Lower lobe of right lung (tissue), 2 donors: ENCODE measurements around the gene ZCCHC13. TPM values are rescaled to one million over a fixed set of nuclear protein-coding genes. Genes with fewer than 3 reads are reported as not detected.

Source experiments
- ATAC-seq, 2 donors: fragments of 200-7000 bp; cut with Tn5 transposase; one replicate each; pipeline ENCODE4 v1.9.1; 2020 to 2022; ENCODE audit warnings: mild to moderate bottlenecking in 2 of 2, moderate library complexity in 2 of 2
- DNase-seq: peaks from one replicate; pipeline ENCODE4 v3.0.0-alpha.2; 2020
- H3K27ac ChIP-seq: fragments of 200-600 bp; one replicate; pipeline ENCODE4 v1.8.0; 2022
- H3K27me3 ChIP-seq: fragments of 200-600 bp; one replicate; pipeline ENCODE4 v1.8.0; 2022; ENCODE audit warnings: low read depth
- H3K36me3 ChIP-seq: fragments of 200-600 bp; one replicate; pipeline ENCODE4 v1.8.0; 2022; ENCODE audit warnings: mild to moderate bottlenecking
- H3K4me1 ChIP-seq: fragments of 200-600 bp; one replicate; pipeline ENCODE4 v1.8.0; 2022
- H3K4me3 ChIP-seq: fragments of 200-600 bp; one replicate; pipeline ENCODE4 v1.8.0; 2022; ENCODE audit warnings: mild to moderate bottlenecking
- H3K9me3 ChIP-seq: fragments of 200-600 bp; one replicate; pipeline ENCODE4 v1.8.0; 2022
- intact Hi-C: fragments of 100-400 bp; cut with DNase I; formaldehyde crosslinking; loops from one replicate; pipeline ENCODE4 v1.11.0; 2022
- microRNA-seq: library from miRNA; unstranded; fragments of <30 nt; microRNA quantifications from one replicate; pipeline ENCODE4 v1.2.0, GENCODE V29; 2020; ENCODE audit warnings: borderline number of aligned reads
- total RNA-seq: library from RNA; stranded (reverse); fragmentation: NEBNext Ultra II Directional; extraction: Animal tissue kit (Norgen Biotek cat#: 25700); gene quantifications from one replicate; pipeline ENCODE4 v1.2.1, GENCODE V29; 2021
- TF ChIP-seq, protein P1 (sequence below): fragments of 200-600 bp; IDR thresholded peaks from one replicate; pipeline ENCODE4 v1.8.0; 2022; ENCODE audit warnings: antibody characterized with exemption, mild to moderate bottlenecking
- donor health status: DM: no; HTN: yes; CAD: no; lungs with severe emphysema.

Gene ZCCHC13
- total RNA-seq, 1 donor from 2014 or later: not detected

DNA sequence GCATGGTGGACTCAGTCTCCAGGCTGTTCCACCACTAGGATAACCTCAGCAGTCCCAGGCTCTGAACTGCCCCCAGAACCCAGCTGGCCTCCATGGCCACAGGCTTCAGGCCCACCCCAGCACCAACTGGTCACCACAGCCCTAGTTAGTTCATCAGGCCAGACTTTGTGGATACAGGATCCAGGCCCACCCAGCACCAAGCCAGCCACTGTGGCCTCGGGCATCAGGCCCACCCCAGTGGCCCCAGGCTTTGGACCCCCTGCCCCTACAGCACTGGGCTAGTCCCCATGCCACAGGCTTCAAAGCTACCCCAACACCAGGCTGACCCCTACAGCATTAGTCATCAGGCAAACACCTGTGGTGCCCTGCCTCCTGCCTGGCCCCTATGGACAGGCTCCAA is 50.0 kb downstream of the ZCCHC13 start:
- TF ChIP-seq, protein P1, sequence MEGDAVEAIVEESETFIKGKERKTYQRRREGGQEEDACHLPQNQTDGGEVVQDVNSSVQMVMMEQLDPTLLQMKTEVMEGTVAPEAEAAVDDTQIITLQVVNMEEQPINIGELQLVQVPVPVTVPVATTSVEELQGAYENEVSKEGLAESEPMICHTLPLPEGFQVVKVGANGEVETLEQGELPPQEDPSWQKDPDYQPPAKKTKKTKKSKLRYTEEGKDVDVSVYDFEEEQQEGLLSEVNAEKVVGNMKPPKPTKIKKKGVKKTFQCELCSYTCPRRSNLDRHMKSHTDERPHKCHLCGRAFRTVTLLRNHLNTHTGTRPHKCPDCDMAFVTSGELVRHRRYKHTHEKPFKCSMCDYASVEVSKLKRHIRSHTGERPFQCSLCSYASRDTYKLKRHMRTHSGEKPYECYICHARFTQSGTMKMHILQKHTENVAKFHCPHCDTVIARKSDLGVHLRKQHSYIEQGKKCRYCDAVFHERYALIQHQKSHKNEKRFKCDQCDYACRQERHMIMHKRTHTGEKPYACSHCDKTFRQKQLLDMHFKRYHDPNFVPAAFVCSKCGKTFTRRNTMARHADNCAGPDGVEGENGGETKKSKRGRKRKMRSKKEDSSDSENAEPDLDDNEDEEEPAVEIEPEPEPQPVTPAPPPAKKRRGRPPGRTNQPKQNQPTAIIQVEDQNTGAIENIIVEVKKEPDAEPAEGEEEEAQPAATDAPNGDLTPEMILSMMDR: no peak
- intact Hi-C loops: no loop called here
- Histone ChIP-seq H3K27me3 (no peaks in the 10 kb centered on the region), H3K4me3 (no peak overlapping the region), H3K36me3 (no peaks in the 10 kb centered on the region), H3K9me3 (no peaks in the 10 kb centered on the region), H3K4me1 (no peaks in the 10 kb centered on the region), H3K27ac (no peak overlapping the region)
- DNase-seq (no peak), ATAC-seq (no peak)

Small RNA genes lying within 50 kb of the gene (microRNA-seq; reads per million reads assigned to microRNA genes)
- gene MIR374A (158 reads per million, percentile 59 among the genes with 10 or more reads in this experiment), gene MIR545 (not detected)

Other genes with a start within 250 kb of the ZCCHC13 start
- 7.2 TPM for gene SLC16A2, start 117.3 kb downstream of the ZCCHC13 start, total RNA-seq